Stimulated activated CD8-positive, alpha-beta memory T cell treated with anti-CD3 and anti-CD28 coated beads, Interleukin-7, amount 100 ng/mL, for 1 hour (primary cell): ENCODE results near the gene ZNF775.
A peak's percentile ranks its signal among the peaks of the same experiment; 100 is the strongest.

Experiments
- DNase-seq, 2 donors: peaks; one replicate each; pipeline ENCODE4 v3.0.0-alpha.2; 2020; ENCODE audit warnings: low read depth in 2 of 2

The ZNF775 gene

GRCh38 chr7:150401424-150401790 lies 22.3 kb downstream of the ZNF775 start:
- no peak for DNase-seq

GRCh38 chr7:150401861-150402631 lies 22.9 kb downstream of the ZNF775 start:
- DNase-seq: no peak

- DNase-seq: no peak
These were observed 23.7 kb downstream of the ZNF775 start for GRCh38 chr7:150402671-150403321.

- DNase-seq: no peak
These were observed 24.4 kb downstream of the ZNF775 start for GRCh38 chr7:150403376-150404171.

GRCh38 chr7:150404172-150404804 lies 25.2 kb downstream of the ZNF775 start:
- DNase-seq: no peak

GRCh38 chr7:150404805-150405583 lies 25.9 kb downstream of the ZNF775 start:
- peak; percentile 45 to 48 for DNase-seq

GRCh38 chr7:150405584-150406311 lies 26.6 kb downstream of the ZNF775 start:
- DNase-seq: no peak

- no peak for DNase-seq
These were observed 27.1 kb downstream of the ZNF775 start for GRCh38 chr7:150406312-150406566.

- no peak for DNase-seq
These were observed 27.7 kb downstream of the ZNF775 start for GRCh38 chr7:150406567-150407421.

- DNase-seq: no peak
These were observed 28.7 kb downstream of the ZNF775 start for GRCh38 chr7:150407588-150408392.

- DNase-seq: no peak
These were observed 29.5 kb downstream of the ZNF775 start for GRCh38 chr7:150408393-150409299.

- no peak for DNase-seq
These were observed 30.3 kb downstream of the ZNF775 start for GRCh38 chr7:150409300-150410030.

GRCh38 chr7:150410131-150410530 lies 31.0 kb downstream of the ZNF775 start:
- DNase-seq: no peak

GRCh38 chr7:150410680-150411346 lies 31.7 kb downstream of the ZNF775 start:
- DNase-seq: no peak

- no peak for DNase-seq
These were observed 32.5 kb downstream of the ZNF775 start for GRCh38 chr7:150411606-150412005.

GRCh38 chr7:150412016-150412415 lies 32.9 kb downstream of the ZNF775 start:
- DNase-seq: no peak
